ENCODE measurements around the gene APC.
"Not testable (repeated sequence)": the region's sequence is repeated elsewhere in the genome, so short reads cannot be mapped to it uniquely, and the experiment has no call there.

The APC gene

GRCh38 chr5:112716895-112717294 lies 20.8 kb upstream of the APC start:
- not testable (repeated sequence) for DNase-seq (ENCODE audit: low read depth, low spot score)

- no peak for DNase-seq (ENCODE audit: low read depth, low spot score)
These were observed 20.1 kb upstream of the APC start for GRCh38 chr5:112717506-112718082.

DNA sequence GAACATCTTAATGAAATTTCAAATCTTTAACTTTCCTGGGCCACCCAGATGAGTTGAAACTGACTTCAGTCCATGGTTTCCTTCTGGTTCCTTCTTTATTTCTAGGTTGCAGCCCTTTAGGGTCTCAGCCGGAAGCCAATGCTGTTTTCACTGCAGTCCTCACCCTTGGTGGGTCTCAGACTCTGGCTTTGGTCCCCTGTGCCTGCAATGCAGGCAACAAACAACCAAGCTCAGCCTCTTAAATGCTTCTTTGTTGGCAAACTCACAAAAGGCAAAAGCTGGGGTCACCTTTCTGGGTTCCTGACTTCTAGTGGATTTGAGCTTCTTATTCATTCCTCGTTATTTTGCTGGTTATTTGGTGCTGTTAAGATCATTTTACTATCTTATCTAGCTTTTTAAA lies 19.3 kb upstream of the APC start:
- DNase-seq (ENCODE audit: low read depth, low spot score), result no peak

- no peak for DNase-seq (ENCODE audit: low read depth, low spot score)
These were observed 17.1 kb upstream of the APC start for GRCh38 chr5:112720576-112720975.

- no peak for DNase-seq (ENCODE audit: low read depth, low spot score)
These were observed 12.8 kb upstream of the APC start for GRCh38 chr5:112724901-112725300.

DNA sequence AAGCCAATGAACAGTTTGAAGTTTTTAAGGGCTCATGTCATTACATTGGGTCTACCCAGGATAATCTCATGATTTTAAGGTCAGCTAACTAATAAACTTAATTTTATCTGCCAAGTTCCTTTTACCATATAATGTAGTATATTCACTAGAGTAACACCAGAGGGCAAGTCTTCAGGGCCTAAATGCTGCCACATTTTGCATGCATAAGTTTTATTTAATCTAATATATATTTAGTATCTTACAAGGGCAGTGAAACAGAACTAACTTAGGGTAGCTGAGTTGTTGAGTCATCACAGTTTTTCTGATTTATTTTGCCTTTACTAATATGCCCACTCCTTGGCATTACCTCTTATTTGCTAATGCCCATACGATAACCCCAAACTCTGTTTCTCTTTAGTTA lies 8.1 kb upstream of the APC start:
- no peak for DNase-seq (ENCODE audit: low read depth, low spot score)

- DNase-seq (ENCODE audit: low read depth, low spot score), result no peak
These were observed 5.6 kb upstream of the APC start for GRCh38 chr5:112732131-112732530.

GRCh38 chr5:112733586-112733985 lies 4.1 kb upstream of the APC start:
- no peak for DNase-seq (ENCODE audit: low read depth, low spot score)

DNA sequence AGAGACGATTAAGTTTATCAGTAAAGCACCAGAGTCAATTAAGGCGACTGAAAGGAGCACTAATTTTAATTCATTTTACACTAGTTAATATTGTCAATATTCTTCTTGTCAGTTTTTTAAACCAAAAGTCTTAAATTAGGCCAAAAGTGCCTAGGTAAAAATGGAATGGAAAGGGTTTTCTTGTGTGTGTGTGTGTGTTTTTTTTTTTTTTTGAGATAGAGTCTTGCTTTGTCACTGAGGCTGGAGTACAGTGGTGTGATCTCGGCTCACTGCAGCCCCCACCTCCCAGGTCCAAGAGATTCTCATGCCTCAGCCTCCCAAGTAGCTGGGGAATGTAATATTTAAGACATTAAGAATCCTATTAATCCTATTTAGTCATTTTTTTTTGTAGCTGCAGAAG lies 3.1 kb upstream of the APC start:
- DNase-seq (ENCODE audit: low read depth, low spot score), result no peak

DNA sequence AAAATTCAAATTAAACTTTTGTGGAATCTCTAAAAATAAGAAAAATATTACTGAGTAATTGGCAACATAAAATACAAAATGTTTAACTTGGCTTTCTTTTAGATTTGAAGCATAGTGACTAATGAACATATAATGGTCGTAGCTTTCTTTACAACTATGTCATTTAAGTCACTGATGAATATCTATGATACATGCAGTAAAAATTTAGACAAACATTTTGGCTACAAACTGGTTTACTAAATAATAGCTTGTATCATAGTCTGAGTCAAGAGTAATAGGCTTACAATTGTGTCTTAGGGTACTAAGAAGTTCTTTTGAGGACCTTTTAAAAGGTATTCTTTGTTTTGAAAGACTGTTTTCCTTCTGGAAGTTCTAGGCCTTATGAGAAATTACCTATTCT lies 2.0 kb upstream of the APC start:
- DNase-seq (ENCODE audit: low read depth, low spot score), result no peak

- no peak for DNase-seq (ENCODE audit: low read depth, low spot score)
These were observed 619 bp upstream of the APC start for GRCh38 chr5:112737070-112737462.

- no peak for DNase-seq (ENCODE audit: low read depth, low spot score)
These were observed 491 bp downstream of the APC start for GRCh38 chr5:112738191-112738560.

DNA sequence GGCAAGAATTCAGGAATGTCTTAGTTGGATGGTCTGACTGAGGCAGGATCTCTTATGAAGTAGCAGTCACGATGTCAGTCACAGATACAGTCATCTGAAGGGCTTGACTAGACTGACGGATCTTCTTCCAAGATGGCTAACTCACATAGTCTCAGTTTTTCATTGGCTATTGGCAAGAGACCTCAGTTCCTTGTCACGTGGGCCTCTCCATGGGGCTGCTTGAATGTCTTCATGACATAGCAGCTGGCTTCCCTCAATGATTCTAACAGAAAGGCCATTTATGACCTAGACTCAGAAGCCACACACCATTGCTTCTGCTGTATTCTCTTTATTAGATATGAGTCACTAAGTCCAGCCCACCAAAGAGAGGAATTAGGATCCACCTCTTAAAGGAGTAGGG lies 4.7 kb downstream of the APC start:
- DNase-seq (ENCODE audit: low read depth, low spot score), result no peak

GRCh38 chr5:112743631-112744030 lies 5.9 kb downstream of the APC start:
- DNase-seq (ENCODE audit: low read depth, low spot score), result no peak

DNA sequence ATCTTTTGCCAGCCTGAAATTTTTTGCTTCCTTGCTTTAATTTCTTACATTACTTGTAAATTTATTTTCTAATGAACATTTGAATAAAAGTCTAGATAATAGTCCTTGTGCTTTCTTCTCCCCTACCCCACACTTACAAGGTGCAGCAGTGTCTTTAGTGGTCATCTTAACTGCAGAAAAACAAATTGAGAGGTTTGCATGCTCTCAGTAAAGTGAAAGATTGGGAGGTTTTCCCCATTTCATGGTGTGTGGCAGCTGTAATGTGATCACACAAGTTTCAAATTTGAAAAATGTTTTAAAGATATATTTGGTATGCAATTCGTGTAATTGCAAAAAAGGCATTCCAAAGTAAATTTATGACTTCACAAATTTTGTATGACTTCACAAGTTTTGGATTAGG lies 14.7 kb downstream of the APC start:
- DNase-seq (ENCODE audit: low read depth, low spot score), result no peak

GRCh38 chr5:112755703-112756102 lies 18.0 kb downstream of the APC start:
- DNase-seq (ENCODE audit: low read depth, low spot score), result no peak

- DNase-seq (ENCODE audit: low read depth, low spot score), result no peak
These were observed 20.0 kb downstream of the APC start for GRCh38 chr5:112757468-112758208.

GRCh38 chr5:112758676-112759075 lies 21.0 kb downstream of the APC start:
- DNase-seq (ENCODE audit: low read depth, low spot score), result no peak

DNA sequence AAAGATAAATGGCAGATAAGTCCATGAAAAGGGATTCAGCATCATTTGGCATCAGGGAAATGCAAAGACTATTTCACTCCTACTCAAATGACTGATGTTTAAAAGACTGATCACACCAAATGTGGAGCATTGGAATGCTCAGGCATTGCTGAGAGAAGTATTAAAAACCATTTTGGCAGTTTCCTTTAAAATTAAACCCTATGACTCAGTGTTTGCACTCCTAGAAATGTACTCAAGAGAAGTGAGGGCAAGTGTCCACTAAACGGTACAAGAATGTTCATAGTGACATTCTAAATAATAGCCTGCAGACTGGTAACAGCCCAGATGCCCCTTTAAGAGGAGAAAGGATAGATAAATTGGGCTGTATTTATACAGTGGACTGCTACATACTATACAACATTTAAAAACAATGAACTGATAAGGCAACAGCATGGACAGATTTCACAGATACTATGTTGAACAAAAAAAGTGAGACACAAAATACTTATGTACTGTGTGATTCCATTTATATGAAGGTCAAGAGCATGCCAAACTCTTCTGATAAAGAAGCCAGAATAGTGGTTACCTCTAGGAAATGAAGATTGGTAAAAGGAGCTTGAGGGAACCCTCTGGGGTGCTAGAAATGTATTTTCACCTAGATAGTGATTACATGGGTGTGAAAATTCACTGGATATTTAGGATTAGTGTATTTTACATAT lies 24.6 kb downstream of the APC start:
- DNase-seq (ENCODE audit: low read depth, low spot score), result no peak

GRCh38 chr5:112763165-112763564 lies 25.5 kb downstream of the APC start:
- DNase-seq (ENCODE audit: low read depth, low spot score), result no peak

- DNase-seq (ENCODE audit: low read depth, low spot score), result no peak
These were observed 34.4 kb downstream of the APC start for GRCh38 chr5:112772124-112772523.

- DNase-seq (ENCODE audit: low read depth, low spot score), result no peak
These were observed 38.7 kb downstream of the APC start for GRCh38 chr5:112776301-112776856.

DNA sequence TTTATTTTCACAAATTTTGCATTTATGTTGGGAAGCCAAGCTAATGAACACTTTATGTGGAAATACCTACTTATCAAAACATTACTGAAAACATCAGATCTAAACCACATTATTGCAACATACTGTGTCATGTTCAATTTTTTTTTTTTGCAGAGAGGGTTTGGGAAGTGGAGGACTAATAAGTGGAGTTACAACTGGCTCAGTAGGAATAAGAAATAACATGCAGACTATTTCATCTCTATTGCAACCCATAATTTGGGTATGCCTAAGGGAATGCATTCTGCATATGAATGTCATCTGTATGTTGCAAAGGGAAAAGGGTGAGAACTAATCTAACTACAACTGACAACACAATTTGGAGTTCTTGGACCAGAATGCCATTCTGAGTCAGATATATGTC lies 41.8 kb downstream of the APC start:
- no peak for DNase-seq (ENCODE audit: low read depth, low spot score)
